Spinal cord (tissue), 10 donors: ENCODE results near the gene ZNF532. TPM values are rescaled to one million over a fixed set of nuclear protein-coding genes. Genes with fewer than 3 reads are reported as not detected.
A peak's percentile ranks its signal among the peaks of the same experiment; 100 is the strongest.
"Not testable (repeated sequence)": the region's sequence is repeated elsewhere in the genome, so short reads cannot be mapped to it uniquely, and the experiment has no call there.

ENCODE experiments used
- DNase-seq, 6 donors: peaks; one replicate each; pipeline versions ENCODE4 v3.0.0 to v3.0.0-alpha.2; 2013 to 2015; ENCODE audit warnings: low spot score in 6 of 6, low read depth in 4 of 6
- H3K27ac ChIP-seq: one replicate; pipeline ENCODE4 v1.5.1; 2013; ENCODE audit warnings: low read depth, low read length, control low read depth
- H3K27me3 ChIP-seq: one replicate; pipeline ENCODE4 v1.6.1; 2013; ENCODE audit warnings: low read length; ENCODE audit not compliant: control insufficient read depth, insufficient read depth
- H3K36me3 ChIP-seq: one replicate; pipeline ENCODE4 v1.6.1; 2013; ENCODE audit warnings: low read length; ENCODE audit not compliant: control insufficient read depth, insufficient read depth
- H3K4me1 ChIP-seq: one replicate; pipeline ENCODE4 v1.6.1; 2013; ENCODE audit warnings: low read length; ENCODE audit not compliant: control insufficient read depth, insufficient read depth
- H3K4me3 ChIP-seq: one replicate; pipeline ENCODE4 v1.5.1; 2013; ENCODE audit warnings: low read depth, low read length, control low read depth
- H3K9me3 ChIP-seq: one replicate; pipeline ENCODE4 v1.6.1; 2013; ENCODE audit warnings: low read length; ENCODE audit not compliant: control insufficient read depth, insufficient read depth
- WGBS: methylation state at CpG from one replicate; pipeline ENCODE4 v1.1.5; 2013; ENCODE audit warnings: missing lambda C conversion rate; ENCODE audit not compliant: insufficient coverage; 5-methylcytosine and 5-hydroxymethylcytosine counted together
- polyA plus RNA-seq, 2 donors: library from polyadenylated mRNA; unstranded; fragments of 120-200 nt; gene quantifications; one replicate each; pipeline ENCODE4 v1.2.1, GENCODE V29; 2013; ENCODE audit not compliant: insufficient read length in 2 of 2
- total RNA-seq, 2 donors: library from RNA; depleted of rRNA in 1 of 2; stranded (reverse); fragments of 120-200 nt in 1 of 2; fragments of >200 nt in 1 of 2; gene quantifications; one replicate each; pipeline versions ENCODE4 v1.2.3 to v1.2.4, GENCODE V29; 2013 to 2014
- donor health status: healthy.

Gene ZNF532
- total and polyA plus RNA-seq, 4 donors: 106 to 147 (median 122) TPM

DNA sequence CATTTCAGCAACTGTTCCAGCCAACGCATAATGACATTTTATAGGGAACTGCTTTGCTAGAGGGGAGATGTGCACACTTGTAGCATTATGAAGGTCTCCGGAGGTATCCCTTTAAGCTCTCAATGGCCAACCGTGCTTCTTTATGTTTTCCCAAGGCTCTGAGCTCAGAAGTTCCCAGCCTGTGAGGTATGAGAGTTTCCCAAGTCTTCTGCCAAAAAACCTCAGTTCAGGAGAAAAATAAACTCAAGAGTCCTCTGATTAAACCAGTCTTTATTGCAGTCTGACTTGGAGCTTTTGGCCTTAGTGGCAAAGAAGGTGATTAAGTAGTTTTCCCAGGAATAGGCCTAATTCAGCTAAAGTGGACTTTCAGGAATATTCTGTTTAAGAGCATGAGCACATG, 35.4 kb upstream of the ZNF532 start:
- DNase-seq: peak in 2 of 6 donors; percentile 19 to 62
- Histone ChIP-seq H3K27me3 (no peaks in the 10 kb centered on the region), H3K4me3 (no peak overlapping the region), H3K4me1 (peaks cover 4% of the 10 kb centered on the region), H3K9me3 (peaks cover 2% of the 10 kb centered on the region), H3K27ac (peak overlapping the region; percentile 10), H3K36me3 (no peaks in the 10 kb centered on the region)
- WGBS: no CpG with 5 or more reads among the region's 3 CpGs

DNA sequence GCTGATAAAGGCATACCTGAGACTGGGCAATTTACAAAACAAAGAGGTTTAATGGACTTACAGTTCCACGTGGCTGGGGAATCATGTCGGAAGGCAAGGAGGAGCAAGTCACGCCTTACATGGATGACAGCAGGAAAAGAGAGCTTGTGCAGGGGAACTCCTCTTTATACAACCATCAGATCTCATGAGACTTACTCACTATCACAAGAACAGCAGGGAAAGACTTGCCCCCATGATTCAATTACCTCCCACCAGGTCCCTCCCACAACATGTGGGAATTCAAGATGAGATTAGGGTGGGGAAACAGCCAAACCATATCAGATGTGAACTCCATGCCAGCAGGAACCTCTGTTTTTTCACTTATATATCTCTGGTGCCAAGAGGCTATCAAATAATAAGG, 34.8 kb upstream of the ZNF532 start:
- H3K4me1 ChIP-seq, H3K9me3 ChIP-seq, H3K36me3 ChIP-seq, H3K4me3 ChIP-seq, H3K27me3 ChIP-seq, H3K27ac ChIP-seq, DNase-seq: not testable (repeated sequence)
- no CpG with 5 or more reads among the region's 3 CpGs for WGBS

DNA sequence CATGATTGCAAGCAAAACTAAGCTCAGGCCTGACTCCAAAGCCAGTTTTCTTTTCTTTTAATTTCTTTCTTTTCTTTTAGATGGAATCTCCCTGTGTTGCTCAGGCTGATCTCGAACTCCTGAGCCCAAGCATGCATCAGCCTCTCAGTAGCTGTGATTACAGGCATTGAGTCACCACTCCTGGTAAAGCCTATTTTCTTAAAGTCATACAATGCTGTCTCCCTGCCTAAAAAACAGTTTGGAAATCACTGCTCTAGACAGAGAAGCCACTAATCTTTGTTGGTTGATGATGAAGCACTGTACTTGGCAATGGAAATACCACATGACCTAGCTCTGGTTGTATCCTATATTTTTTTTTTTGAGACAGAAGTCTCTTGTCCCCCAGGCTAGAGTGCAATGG, 33.1 kb upstream of the ZNF532 start:
- Histone ChIP-seq H3K27ac (no peak overlapping the region), H3K4me1 (peaks cover 4% of the 10 kb centered on the region), H3K9me3 (peaks cover 2% of the 10 kb centered on the region), H3K4me3 (no peak overlapping the region), H3K36me3 (no peaks in the 10 kb centered on the region), H3K27me3 (no peaks in the 10 kb centered on the region)
- no peak for DNase-seq
- WGBS: 100% methylated on average over 1 of the region's 1 CpG

DNA sequence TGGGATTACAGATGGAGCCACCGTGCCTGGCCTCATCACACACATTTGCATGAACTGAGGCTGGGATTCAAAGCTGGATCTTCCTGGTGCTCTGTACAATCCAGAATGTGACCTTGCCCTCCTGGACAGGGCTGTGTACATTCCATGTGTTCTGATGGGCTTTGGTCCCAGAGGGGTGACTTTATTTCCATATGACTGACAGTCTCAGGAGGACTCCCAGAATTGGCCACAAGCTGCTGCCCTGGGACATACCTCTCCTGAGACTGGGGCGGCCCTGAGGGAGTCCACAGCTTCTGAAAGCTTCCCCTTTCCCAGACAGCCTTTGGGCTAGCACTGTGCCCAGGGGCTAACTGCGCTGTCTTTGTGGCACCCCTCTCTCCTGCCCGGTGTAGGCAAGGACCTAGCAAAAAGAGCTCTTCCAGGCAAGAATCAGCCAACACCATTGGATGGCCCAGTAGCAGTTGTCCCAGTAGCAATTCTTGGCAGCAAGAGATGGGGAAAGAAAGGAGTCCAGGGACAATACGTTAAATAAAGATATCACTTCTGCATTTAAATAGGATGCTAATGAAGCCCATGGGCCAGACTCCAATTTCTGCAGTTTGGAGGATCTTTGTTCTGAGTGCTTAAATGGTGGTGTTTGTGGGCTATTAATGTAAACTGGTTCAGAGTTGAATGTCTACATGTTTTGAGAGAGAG, 26.4 kb upstream of the ZNF532 start:
- no peaks in the 10 kb centered on the region for H3K27me3 ChIP-seq
- H3K27ac ChIP-seq: peak overlapping the region; percentile 67
- DNase-seq: peak in 3 of 6 donors; percentile 53 to 87 (median 86)
- H3K4me1 ChIP-seq: peaks cover 20% of the 10 kb centered on the region
- H3K4me3 ChIP-seq: no peak overlapping the region
- no peaks in the 10 kb centered on the region for H3K36me3 ChIP-seq
- WGBS: 48% methylated on average over 4 of the region's 5 CpGs
- no peaks in the 10 kb centered on the region for H3K9me3 ChIP-seq

DNA sequence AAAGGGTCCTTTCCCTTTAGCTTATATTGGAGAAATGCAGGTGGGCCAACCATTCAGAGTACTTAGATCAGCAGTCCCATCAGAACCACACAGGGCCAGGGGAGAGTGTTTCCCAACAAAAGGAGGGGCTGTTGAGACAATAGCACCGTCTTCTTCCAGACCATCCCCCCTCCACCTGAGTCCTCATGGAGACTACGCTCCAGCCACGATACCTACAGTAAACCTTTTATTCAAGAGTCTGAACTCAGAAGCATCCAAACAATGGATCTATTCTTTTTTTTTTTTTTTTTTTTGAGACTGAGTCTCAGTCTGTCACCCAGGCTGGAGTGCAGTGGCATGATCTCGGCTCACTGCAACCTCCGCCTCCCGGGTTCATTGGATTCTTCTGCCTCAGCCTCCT, 25.7 kb upstream of the ZNF532 start:
- no peaks in the 10 kb centered on the region for H3K36me3 ChIP-seq
- H3K27ac ChIP-seq: no peak overlapping the region
- WGBS: 57% methylated on average over 6 of the region's 6 CpGs
- no peaks in the 10 kb centered on the region for H3K27me3 ChIP-seq
- peaks cover 21% of the 10 kb centered on the region for H3K4me1 ChIP-seq
- H3K9me3 ChIP-seq: no peaks in the 10 kb centered on the region
- no peak overlapping the region for H3K4me3 ChIP-seq
- no peak for DNase-seq

DNA sequence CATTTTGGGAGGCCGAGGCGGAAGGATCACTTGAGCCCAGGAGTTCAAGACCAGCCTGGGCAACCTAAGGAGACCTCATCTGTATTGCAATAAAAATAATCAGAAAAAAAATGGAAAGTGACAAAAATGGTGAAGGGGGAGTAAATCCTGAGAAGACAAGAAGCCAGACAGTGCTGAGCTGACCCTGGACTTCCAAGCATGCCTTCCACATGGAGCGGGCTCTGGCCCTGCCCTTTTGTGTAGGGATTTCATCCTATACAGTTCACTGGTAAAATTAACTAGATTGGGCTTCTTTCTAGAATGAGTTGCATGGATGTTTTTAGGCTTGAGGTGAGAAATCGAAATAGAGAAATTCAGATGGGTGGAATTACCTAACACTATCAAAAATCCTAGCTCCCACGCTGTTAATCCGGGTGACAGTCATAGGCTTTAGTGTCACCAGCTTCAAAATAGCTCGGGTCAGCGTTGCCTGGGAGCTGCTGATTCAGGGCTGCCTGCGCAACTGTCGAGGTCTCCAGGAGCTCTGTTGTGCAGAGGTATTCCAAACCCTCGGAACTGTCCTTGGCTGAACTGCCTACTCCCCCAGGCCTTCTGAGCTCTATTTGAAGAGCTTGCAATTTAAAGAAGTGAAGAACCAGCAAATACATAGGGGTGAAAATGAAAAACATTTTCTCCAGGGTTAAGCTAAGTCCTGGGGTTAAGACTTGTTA, 21.5 kb upstream of the ZNF532 start:
- Histone ChIP-seq H3K4me1 (peaks cover 31% of the 10 kb centered on the region), H3K4me3 (no peak overlapping the region), H3K9me3 (no peaks in the 10 kb centered on the region), H3K27ac (no peak overlapping the region), H3K36me3 (no peaks in the 10 kb centered on the region), H3K27me3 (no peaks in the 10 kb centered on the region)
- WGBS: 16% methylated on average over 7 of the region's 11 CpGs
- DNase-seq: peak in 1 of 6 donors; percentile 71

DNA sequence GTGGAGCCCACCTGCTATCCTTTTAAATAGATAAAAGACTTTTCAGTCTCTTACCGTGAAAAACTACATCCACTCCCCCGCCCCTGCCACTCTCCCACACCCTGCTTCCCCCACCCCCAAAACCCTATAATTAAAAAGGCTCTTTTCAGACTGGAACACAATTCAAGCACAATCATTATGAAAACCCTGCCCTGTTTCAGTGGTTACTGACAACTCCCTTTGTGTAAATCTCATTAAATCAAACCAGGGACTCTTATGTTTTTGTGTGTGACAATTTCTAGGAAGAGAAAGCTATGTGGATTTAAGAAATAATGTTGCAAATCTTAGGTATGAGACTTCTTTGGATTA, 21.0 kb upstream of the ZNF532 start:
- no CpG with 5 or more reads among the region's 2 CpGs for WGBS
- H3K27me3 ChIP-seq: no peaks in the 10 kb centered on the region
- H3K36me3 ChIP-seq: no peaks in the 10 kb centered on the region
- H3K4me1 ChIP-seq: peaks cover 28% of the 10 kb centered on the region
- peak in 1 of 6 donors; percentile 45 for DNase-seq
- H3K4me3 ChIP-seq: no peak overlapping the region
- no peak overlapping the region for H3K27ac ChIP-seq
- no peaks in the 10 kb centered on the region for H3K9me3 ChIP-seq

DNA sequence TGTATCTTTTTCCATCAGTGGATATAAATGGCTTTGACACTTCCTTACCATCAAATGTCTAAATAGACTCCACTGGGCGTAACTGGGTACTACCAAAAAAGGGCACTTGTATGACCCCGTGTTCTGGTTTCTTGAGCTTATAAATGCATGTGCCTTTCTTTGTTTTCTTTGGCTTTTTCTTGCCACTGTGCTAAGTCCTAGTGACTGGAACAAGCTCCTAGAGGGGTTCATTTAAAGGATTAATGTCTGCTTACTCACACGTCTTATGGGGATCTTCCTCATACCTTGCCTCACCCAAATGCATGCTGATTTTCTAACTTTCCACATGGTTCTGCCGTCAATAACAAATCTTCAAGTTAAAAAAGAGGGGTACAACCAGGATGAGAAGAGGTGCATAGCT, 19.8 kb upstream of the ZNF532 start:
- WGBS: 77% methylated on average over 3 of the region's 4 CpGs
- H3K27ac ChIP-seq: no peak overlapping the region
- H3K36me3 ChIP-seq: no peaks in the 10 kb centered on the region

DNA sequence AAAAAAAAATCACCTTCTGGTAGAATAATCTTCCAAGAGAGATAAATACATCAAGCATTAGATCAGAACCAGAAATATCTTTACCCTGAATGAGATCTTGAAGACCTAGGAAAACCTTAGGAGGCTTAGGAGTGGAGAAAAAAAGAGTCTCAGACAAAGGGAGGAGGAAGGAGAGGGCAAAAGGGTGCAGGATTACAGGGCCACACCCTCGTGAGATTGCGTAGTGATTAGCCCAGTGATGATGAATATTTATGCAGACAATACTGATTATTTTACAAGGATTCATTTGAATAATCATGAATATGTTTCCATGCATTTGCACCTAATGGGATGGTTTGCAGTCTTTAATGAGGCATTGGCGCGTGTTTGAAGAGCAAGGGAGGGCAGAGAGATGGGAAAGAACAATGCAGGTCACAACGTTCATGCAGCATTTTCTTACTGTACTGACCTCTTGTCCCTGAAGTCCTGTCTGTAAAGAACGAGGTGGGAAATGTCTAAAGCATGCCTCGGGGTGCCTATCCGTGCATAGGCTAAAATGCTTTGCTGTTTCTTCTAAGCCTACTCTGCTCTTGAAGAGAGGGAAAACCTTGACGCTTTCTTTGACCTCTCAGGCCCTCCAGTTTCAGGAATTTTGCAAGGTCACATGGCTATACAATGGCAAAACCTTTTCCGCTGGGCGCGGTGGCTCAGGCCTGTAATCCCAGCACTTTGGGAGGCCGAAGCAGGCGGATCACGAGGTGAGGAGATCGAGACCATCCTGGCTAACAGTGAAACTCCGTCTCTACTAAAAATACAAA, 18.6 kb upstream of the ZNF532 start:
- H3K9me3 ChIP-seq: no peaks in the 10 kb centered on the region
- no peak overlapping the region for H3K4me3 ChIP-seq
- H3K36me3 ChIP-seq: no peaks in the 10 kb centered on the region
- peak in 1 of 6 donors; percentile 17 for DNase-seq
- 87% methylated on average over 14 of the region's 17 CpGs for WGBS
- H3K27ac ChIP-seq: no peak overlapping the region
- H3K27me3 ChIP-seq: no peaks in the 10 kb centered on the region
- H3K4me1 ChIP-seq: peaks cover 28% of the 10 kb centered on the region

More for the DNA sequence above, 19.8 kb upstream of the ZNF532 start:
- H3K27me3 ChIP-seq: no peaks in the 10 kb centered on the region
- DNase-seq: no peak
- H3K4me3 ChIP-seq: no peak overlapping the region
- peaks cover 22% of the 10 kb centered on the region for H3K4me1 ChIP-seq
- H3K9me3 ChIP-seq: no peaks in the 10 kb centered on the region
